ENCODE results near the gene ATRN.
"Not testable (repeated sequence)": the region's sequence is repeated elsewhere in the genome, so short reads cannot be mapped to it uniquely, and the experiment has no call there.

The ATRN gene

DNA sequence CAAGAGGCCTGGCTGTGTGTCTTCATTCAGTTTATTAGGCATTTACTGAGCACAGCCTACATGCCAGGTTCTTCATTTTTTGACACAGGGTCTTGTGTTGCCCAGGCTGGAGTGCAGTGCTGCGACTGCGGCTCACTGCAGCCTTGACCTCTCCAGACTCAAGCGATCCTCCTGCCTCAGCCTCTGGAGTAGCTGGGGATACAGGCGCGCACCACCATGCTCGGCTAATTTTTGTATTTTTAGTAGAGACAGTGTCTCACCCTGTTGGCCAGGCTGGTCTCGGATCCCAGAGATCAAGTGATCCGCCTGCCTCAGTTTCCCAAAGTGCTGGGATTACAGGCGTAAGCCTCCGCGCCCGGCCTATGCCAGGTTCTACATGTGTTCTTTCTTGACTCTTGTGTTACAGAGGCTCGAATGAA lies 601 bp upstream of the ATRN start:
- no peak for DNase-seq (ENCODE audit: low read depth)

DNA sequence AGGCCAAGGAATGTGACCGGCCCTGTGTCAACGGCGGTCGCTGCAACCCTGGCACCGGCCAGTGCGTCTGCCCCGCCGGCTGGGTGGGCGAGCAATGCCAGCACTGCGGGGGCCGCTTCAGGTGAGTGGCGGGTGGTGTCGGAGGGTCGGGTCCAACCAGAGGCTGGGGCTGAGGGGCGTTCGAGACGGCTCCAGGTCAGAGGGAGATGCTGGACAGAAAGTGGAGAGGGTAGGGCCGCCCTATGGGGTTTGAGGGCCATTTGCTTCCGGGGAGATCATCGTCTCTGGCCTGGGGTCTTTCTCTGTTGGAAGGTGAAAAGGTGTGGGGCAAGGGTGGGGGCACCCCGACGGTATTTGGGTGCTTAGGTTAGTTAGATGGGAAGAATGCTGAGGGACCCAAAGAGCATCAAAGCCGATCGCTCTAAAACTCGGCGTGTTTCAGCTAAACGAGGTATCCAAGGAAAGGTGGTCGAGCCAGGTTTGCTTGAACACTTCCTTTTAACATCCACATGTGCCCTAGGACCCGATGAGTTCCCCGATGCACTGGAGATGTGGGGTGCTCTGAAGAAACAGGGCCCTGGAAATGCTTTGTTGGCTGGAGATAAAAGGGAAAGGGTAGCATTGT lies 691 bp downstream of the ATRN start:
- DNase-seq (ENCODE audit: low read depth), result no peak

DNA sequence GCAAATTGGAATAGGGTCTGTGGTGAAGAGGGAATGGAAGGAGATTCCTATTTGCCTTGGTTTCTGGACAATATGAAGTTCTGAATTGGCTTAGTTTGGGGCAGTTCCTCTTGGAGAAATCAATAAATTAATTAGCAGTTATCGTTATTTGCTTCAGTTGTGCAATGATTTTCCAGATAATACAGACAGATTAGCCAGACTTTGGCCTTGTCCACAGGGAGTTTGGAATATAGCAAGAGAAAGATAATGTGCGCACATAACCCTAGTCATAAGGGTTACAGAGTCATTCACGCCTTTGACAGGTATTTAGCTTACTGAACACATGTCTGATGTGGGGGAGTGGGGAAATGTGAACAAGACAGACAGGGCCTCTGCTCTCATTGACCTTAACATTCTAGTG lies 1.3 kb downstream of the ATRN start:
- DNase-seq (ENCODE audit: low read depth), result no peak

DNA sequence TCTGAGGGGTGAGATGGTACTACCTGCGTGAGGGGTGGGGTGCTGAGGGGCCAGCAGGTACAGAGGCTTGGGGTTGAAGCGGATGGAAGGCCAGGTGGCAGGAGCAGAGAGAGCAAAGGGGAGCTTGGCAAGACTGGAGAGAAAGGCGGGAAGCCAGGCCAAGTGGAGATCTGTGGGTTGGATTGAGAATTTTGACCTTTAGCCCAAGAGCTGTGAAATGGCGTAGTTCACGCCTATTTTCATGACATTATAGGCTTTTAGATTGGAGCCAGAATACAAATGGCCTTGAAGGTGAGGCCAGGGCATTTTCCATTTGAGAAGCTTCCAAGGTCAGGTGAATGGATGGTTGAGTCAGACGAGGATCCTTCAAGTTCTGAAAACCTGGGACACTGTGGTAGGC lies 2.5 kb downstream of the ATRN start:
- no peak for DNase-seq (ENCODE audit: low read depth)

DNA sequence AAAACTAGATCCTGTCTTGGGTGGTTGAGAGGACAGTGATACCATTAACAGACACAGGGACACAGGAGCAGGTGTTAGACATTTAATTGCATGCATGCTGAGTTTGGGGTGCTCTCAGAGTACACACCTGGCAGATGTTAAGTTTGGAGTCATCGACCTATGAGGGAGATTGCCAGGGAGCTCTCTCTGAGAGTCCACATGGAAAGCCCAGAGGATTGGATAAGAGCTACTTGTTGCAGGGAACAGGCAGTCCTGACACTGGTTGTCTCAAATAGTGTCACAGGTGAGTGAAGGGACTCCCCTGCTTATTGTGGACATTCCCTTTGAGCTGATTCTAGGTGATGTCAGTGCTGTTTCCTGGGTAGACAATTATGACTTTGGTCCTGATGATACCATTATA lies 3.1 kb downstream of the ATRN start:
- no peak for DNase-seq (ENCODE audit: low read depth)

DNA sequence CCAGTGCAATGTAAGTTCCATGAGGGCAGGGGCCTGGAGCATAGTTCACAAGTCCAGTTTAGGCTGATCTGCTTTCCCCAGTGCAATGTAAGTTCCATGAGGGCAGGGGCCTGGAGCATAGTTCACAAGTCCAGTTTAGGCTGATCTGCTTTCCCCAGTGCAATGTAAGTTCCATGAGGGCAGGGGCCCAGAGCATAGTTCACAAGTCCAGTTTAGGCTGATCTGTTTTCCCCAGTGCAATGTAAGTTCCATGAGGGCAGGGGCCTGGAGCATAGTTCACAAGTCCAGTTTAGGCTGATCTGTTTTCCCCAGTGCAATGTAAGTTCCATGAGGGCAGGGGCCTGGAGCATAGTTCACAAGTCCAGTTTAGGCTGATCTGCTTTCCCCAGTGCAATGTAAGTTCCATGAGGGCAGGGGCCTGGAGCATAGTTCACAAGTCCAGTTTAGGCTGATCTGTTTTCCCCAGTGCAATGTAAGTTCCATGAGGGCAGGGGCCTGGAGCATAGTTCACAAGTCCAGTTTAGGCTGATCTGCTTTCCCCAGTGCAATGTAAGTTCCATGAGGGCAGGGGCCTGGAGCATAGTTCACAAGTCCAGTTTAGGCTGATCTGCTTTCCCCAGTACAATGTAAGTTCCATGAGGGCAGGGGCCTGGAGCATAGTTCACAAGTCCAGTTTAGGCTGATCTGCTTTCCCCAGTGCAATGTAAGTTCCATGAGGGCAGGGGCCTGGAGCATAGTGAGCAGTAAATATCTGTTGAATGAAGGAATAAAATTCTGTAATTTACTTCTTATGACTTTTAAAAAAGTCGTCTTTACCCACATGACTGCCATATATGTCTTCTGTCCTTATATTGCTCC lies 6.4 kb downstream of the ATRN start:
- not testable (repeated sequence) for DNase-seq (ENCODE audit: low read depth)

DNA sequence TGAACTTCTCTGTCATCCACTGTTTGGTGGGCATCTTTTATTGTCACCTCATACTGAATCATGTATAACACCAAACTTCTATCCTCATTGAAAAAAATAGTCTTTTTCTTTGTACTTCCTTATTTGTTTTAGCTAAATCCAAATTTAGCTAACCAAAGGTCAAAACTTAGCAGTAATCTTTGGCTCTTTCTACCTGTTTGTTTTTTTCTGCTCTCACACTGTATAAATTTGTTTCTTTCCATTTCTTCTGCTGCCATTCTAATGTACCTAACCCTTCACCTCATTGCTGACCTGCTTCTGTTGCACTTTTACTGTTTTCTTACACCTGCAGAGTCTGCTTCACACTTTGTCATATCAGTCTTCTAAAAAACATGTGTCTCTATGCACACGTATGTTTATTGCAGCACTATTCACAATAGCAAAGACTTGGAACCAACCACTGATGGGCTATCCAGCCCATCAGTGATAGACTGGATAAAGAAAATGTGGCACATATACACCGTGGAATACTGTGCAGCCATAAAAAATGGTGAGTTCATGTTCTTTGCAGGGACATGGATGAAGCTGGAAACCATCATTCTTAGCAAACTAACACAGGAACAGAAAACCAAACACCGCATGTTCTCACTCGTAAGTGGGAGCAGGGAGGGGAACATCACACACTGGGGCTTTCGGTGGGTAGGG lies 7.2 kb downstream of the ATRN start:
- no peak for DNase-seq (ENCODE audit: low read depth)

DNA sequence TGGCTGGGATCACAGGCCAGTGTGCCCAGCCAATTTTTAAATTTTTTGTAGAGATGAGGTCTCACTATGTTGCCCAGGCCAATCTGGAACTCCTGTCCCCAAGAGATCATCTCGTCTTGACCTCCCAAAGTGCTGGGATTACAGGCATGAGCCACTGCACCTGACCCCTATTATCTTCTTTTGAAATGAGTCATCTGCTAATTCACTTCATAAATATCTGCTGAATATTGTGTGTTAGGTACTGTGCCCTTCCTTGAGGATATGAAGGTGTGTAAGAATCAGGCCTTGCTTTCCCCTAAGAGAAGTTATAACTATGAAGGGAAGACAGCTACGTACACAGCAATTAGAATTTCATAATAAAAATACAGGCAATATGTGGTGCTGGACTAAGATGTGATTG lies 8.2 kb downstream of the ATRN start:
- DNase-seq (ENCODE audit: low read depth), result no peak

DNA sequence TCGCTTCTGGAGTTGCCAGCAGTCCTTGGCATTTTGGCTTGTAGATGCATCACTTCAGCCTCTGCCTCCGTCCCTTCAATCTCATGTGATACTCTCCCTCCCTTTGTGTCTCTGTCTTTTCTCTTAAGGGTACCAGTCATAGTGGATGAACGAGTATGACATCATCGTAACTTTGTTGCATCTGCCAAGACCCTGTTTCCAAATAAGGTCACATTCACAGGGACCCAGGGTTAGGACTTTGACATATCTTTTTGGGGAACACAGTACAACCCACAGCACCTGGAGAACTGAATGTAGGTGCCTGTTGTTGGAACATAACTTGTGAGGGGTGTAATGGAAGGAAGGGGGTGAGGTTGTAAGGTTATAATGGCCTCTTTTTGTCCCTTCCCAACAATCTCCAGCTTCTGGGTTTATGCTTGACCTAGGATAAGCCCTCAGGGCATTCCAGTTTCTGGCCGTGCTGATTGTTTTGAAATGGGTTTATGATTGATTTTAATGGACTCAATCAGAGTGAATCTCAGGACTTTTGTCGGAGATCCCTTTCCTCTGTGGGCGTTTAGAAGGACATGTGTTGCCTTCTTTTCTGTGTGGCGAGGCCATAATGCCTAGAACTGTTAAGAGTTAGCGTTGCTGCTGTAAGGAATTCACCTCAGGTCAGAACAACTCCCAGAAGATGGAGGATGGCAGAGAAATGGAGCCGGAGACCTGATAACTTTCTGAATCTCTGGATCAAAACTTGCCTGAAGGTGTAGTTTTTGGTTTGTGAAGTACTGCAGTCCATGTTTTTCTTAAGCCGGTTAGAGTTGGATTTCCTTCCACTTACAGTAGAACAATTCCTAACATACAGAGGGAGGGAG lies 9.2 kb downstream of the ATRN start:
- no peak for DNase-seq (ENCODE audit: low read depth)

DNA sequence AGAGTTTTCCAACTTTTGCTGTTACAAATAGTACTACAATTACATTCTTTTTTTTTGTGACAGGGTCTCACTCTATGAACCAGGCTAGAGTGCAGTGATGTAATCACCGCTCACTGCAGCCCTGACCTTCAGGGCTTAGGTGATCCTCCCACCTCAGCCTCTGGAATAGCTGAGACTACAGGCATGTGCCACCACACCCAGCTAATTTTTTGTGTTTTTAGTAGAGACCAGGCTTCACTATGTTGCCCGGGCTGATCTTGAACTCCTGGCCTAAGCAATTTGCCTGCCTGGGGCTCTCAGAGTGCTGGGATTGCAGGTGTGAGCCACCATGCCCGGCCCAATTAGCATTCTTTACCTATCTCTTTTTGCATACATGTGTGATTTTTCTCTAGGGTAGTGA lies 12.5 kb downstream of the ATRN start:
- DNase-seq (ENCODE audit: low read depth), result no peak

DNA sequence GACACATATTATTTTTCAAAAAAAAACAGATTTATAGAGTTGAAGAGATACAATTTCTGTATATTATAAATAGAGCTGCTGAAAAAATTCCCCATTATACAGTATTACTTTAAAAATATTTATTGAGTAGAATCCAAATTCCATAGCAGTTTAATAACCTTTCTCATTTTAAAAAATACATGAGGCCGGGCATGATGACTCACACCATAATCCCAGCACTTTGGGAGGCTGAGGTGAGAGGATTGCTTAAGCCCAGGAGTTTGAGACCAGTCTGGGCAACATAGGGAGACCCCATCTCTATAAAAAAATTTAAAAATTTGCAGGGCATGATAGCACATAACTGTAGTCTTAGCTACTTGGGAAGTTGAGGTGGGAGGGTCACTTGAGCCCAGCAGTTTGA lies 13.0 kb downstream of the ATRN start:
- DNase-seq (ENCODE audit: low read depth), result no peak

DNA sequence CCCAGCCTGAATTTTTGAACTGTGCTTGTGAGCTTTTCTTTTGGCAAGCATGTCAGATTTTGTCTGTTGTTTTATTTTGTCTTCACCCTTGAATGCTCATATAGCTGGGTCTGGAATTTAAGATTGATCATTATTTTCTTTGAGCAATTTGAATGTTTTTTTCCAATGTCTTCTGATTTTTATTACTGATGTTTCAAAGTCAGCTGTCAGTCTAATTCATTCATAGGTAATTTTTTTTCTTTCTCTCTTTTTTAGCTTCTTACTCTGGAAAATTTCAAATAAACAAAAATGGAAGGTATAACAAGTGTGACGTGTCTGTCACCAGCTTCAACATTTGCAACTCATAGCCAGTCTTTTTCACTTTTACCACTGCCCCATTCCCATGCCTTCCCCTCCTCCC lies 15.1 kb downstream of the ATRN start:
- no peak for DNase-seq (ENCODE audit: low read depth)

DNA sequence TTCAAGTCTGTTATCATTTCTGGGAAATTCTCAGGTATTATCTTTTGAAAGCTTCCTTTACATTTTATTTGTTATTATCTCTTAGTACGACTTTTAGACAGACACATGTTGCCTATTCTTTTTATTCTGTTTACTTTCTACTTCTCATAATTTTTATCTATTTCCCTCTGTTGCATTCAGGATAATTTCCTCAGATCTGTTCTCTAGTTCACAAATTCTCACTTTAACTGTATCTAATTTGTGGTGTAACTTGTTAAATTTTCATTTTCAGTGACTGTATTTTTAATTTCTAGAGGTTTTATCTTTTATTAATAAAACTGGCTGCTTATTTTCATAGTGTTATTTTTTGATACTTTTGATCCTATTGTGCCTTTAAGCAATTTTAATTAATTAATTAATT lies 16.0 kb downstream of the ATRN start:
- DNase-seq (ENCODE audit: low read depth), result no peak

DNA sequence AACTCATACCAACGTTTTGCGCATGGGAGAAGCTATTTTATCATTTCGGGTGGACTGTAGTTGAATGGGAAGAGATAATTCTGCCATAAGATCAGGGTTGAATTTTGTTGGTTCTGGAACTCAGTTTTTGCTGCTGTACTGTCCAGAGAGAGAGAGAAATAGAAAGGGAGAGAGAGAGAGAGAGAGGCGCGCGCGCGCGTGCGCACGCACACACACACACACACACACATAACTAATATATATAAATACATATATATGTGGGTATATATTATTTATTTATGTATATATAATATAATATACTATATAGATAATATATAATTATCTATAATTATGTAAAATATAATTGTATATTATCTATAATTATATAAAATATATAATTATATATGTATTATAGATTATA lies 21.9 kb downstream of the ATRN start:
- no peak for DNase-seq (ENCODE audit: low read depth)

DNA sequence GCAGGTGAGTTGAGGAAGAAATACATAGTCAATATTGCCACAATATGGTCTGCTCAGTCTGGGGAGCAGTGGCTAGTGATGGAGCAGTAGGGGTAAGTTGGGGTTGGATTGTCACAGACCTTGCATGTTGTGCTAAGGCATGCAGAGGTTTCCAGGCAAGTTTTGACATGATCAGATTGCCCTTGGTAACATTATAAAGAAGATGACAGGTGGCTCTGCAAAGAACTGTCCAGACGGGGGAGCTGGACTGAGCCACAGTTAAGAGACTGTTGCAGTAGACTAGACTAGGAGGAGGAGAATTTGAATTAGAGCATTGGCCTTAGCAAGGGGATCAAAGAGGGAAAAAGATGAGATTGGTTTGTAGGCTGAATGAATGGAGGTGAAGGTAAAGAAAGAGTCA lies 23.4 kb downstream of the ATRN start:
- no peak for DNase-seq (ENCODE audit: low read depth)

DNA sequence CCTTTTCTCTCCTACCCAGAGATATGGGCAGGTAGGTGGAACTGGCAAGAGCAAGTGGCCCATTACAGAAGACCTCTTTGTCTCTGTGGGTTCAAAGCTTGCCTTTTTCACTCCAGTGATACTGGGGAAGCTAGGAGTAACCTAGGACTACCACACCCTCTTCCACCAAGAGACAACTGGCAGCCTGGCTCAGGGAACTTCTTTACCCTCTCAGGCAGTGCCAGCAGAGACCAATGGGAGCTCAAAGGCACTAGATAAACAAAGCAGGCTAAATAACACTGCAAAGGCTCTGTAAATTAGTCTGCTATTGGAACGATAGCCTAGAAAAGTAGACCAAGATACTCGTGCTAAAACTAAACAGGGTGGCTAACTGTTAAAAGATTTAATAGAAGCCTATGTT lies 32.1 kb downstream of the ATRN start:
- no peak for DNase-seq (ENCODE audit: low read depth)

DNA sequence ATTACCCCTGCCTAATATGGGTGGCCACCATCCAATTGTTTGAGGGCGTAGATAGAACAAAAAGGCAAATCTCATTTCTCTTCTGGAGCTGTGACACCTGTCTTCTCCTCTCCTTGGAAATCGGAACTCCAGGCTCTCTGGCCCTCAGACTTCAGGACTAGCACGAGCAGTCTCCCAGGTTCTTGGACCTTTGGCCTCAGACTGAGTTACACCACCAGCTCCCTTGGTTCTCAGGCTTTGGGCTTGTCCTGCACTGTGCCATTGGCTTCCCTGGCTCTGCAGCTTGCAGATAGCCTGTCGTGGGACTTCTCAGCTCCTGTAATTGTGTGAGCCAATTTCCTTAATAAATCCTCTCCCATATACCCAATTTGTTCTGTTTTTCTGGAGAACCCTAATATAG lies 34.3 kb downstream of the ATRN start:
- no peak for DNase-seq (ENCODE audit: low read depth)

DNA sequence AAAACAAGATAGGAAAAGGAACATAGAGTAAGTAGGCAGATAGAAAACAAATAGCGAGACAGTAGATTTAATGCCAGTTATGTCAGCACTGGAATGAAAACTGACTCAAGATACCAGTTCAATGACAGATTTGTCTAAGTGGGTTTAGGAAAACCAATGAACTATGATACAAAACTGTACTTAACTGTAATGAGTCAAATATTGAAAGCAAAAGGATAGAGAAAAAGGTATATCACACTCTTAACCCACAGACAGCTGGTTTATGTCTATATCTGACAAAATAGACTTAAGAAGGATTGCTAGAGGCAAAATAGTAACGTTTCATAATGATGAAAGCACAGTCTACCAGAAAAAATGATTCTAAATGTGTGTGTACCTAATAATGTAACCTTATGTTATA lies 38.2 kb downstream of the ATRN start:
- no peak for DNase-seq (ENCODE audit: low read depth)

DNA sequence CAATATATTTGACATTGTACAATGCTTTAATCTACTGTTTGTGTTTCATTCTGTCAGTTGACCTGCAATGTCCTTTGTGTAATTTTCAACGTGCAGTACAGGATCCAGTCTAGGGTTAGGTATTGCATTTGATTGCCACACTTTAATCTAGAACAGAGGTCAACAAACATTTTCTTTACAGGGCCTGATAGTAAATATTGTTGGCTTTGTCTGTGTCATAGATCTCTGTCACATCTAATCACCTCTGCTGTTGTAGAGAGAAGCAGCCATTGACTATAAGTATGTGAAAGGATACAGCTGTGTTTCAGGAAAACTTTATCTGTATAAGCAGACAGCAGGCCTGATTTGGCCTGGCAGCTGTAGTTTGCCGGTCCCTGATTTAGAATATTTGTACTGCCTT lies 39.3 kb downstream of the ATRN start:
- DNase-seq (ENCODE audit: low read depth), result no peak

DNA sequence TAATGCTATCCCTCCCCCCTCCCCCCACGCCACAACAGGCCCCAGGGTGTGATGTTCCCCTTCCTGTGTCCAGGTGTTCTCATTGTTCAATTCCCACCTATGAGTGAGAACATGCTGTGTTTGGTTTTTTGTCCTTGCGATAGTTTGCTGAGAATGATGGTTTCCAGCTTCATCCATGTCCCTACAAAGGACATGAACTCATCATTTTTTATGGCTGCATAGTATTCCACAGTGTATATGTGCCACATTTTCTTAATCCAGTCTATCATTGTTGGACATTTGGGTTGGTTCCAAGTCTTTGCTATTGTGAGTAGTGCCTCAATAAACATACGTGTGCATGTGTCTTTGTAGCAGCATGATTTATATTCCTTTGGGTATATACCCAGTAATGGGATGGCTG lies 41.4 kb downstream of the ATRN start:
- not testable (repeated sequence) for DNase-seq (ENCODE audit: low read depth)

DNA sequence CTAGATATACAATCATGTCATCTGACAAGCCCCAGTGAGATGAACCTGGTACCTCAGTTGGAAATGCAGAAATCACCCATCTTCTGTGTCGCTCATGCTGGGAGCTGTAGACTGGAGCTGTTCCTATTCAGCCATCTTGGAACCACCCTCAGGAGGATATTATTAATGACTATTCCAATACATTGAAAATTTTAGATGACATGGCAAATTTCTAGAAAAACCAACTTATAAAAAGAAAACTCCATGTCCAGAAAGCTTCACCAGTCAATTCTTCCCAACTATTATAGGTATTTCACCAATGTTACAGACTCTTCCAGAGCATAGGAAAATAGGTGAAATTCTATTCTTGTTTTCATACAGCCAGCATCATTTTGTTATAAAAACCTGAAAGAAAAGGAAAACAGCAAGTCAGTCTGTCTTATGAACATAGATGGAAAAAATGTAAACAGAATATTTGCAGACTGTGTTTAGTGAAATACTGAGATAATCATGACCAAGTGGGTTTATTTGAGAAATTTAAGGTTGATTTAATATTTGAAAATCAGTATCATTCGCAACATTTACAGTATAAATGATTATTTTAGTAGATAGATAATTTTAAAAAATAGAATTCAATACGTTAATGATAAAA lies 43.3 kb downstream of the ATRN start:
- no peak for DNase-seq (ENCODE audit: low read depth)

Measured in GM04504 (cell line).